Neuronal stem cell (in vitro differentiated cells): ENCODE results near the gene ANKS1A.

Source experiments
- DNase-seq: peaks from one replicate; pipeline ENCODE4 v3.0.0-alpha.2; 2013; ENCODE audit warnings: low spot score
- H2AFZ ChIP-seq: one replicate; pipeline ENCODE4 v1.6.1; 2013; ENCODE audit warnings: mild to moderate bottlenecking, low read length, inconsistent platforms
- H2AK5ac ChIP-seq: 2 replicates; pipeline ENCODE4 v1.6.1; 2013; ENCODE audit warnings: low read depth, mild to moderate bottlenecking, inconsistent platforms, low read length, moderate library complexity, mixed read lengths
- H2BK120ac ChIP-seq: 2 replicates; pipeline ENCODE4 v1.6.1; 2013; ENCODE audit warnings: low read depth, mild to moderate bottlenecking, inconsistent platforms, low read length, moderate library complexity, mixed read lengths
- H2BK12ac ChIP-seq: one replicate; pipeline ENCODE4 v1.6.1; 2013; ENCODE audit warnings: low read length, inconsistent platforms
- H2BK15ac ChIP-seq: 2 replicates; pipeline ENCODE4 v1.6.1; 2013; ENCODE audit warnings: mild to moderate bottlenecking, low read length, inconsistent platforms, mixed read lengths
- H2BK5ac ChIP-seq: one replicate; pipeline ENCODE4 v1.6.1; 2013; ENCODE audit warnings: inconsistent platforms, mild to moderate bottlenecking, low read length, moderate library complexity
- H3K14ac ChIP-seq: one replicate; pipeline ENCODE4 v1.6.1; 2013; ENCODE audit warnings: low read length, inconsistent platforms
- H3K18ac ChIP-seq: 2 replicates; pipeline ENCODE4 v1.6.1; 2013; ENCODE audit warnings: low read length, inconsistent platforms
- H3K23ac ChIP-seq: 2 replicates; pipeline ENCODE4 v1.6.1; 2013; ENCODE audit warnings: low read depth, mild to moderate bottlenecking, mixed read lengths, low read length, inconsistent platforms; ENCODE audit not compliant: poor library complexity
- H3K27ac ChIP-seq: replicated peaks from 3 replicates; pipeline ENCODE4 v1.5.1; 2013; ENCODE audit warnings: low read length, inconsistent platforms
- H3K27me3 ChIP-seq, 3 experiments: 2 replicates each; pipeline ENCODE4 v1.6.1; 2013; ENCODE audit warnings: low read length in 3 of 3, mild to moderate bottlenecking in 2 of 3, inconsistent platforms in 1 of 3, low read depth in 1 of 3, mixed read lengths in 1 of 3, moderate library complexity in 1 of 3; ENCODE audit not compliant: control insufficient read depth in 3 of 3, insufficient read depth in 3 of 3
- H3K36me3 ChIP-seq, 2 donors: replicated peaks in 1 of 2; 2 replicates each; pipeline ENCODE4 v1.6.1; 2013; ENCODE audit warnings: low read length in 2 of 2; ENCODE audit not compliant: control insufficient read depth in 2 of 2, insufficient read depth in 2 of 2
- H3K4ac ChIP-seq: 2 replicates; pipeline ENCODE4 v1.6.1; 2013; ENCODE audit warnings: inconsistent platforms, mild to moderate bottlenecking, low read length, moderate library complexity
- H3K4me1 ChIP-seq, 2 donors: 1 replicate in 1 of 2; 2 replicates in 1 of 2; pipeline ENCODE4 v1.6.1; 2013; ENCODE audit warnings: low read length in 2 of 2, low read depth in 1 of 2; ENCODE audit not compliant: control insufficient read depth in 2 of 2, insufficient read depth in 1 of 2
- H3K4me2 ChIP-seq: one replicate; pipeline ENCODE4 v1.6.1; 2013; ENCODE audit warnings: mild to moderate bottlenecking, low read length, inconsistent platforms; ENCODE audit not compliant: insufficient read depth, poor library complexity, severe bottlenecking
- H3K4me3 ChIP-seq, 2 donors: 2 replicates each; pipeline ENCODE4 v1.5.1; 2013; ENCODE audit warnings: low read length in 2 of 2, mild to moderate bottlenecking in 2 of 2, inconsistent platforms in 1 of 2, moderate library complexity in 1 of 2
- H3K79me1 ChIP-seq: one replicate; pipeline ENCODE4 v1.6.1; 2013; ENCODE audit warnings: low read depth, mild to moderate bottlenecking, inconsistent platforms, low read length, moderate library complexity
- H3K9ac ChIP-seq: one replicate; pipeline ENCODE4 v1.6.1; 2013; ENCODE audit warnings: mild to moderate bottlenecking, low read depth, low read length, inconsistent platforms; ENCODE audit not compliant: poor library complexity
- H3K9me3 ChIP-seq, 2 donors: replicated peaks in 1 of 2; 2 replicates each; pipeline versions ENCODE3 to v1.6.1; 2013; ENCODE audit warnings: low read length in 2 of 2, mild to moderate bottlenecking in 2 of 2, inconsistent platforms in 1 of 2, low read depth in 1 of 2, mixed read lengths in 1 of 2, moderate library complexity in 1 of 2; ENCODE audit not compliant: control insufficient read depth in 2 of 2, insufficient read depth in 1 of 2
- H4K8ac ChIP-seq: one replicate; pipeline ENCODE4 v1.6.1; 2013; ENCODE audit warnings: low read depth, mild to moderate bottlenecking, inconsistent platforms, low read length, moderate library complexity
- H4K91ac ChIP-seq: one replicate; pipeline ENCODE4 v1.6.1; 2013; ENCODE audit warnings: low read length, low read depth, mild to moderate bottlenecking, inconsistent platforms; ENCODE audit not compliant: poor library complexity
- WGBS, 2 donors: extraction: QIAGEN DNeasy Blood & Tissue Kit; methylation state at CpG; one replicate each; pipeline ENCODE4 v1.1.7; 2013; ENCODE audit warnings: missing lambda C conversion rate in 2 of 2, mixed read lengths in 1 of 2; ENCODE audit not compliant: insufficient read length in 2 of 2, insufficient replicate concordance in 1 of 2; ENCODE audit errors: extremely low coverage in 2 of 2; 5-methylcytosine and 5-hydroxymethylcytosine counted together

ANKS1A gene

DNA sequence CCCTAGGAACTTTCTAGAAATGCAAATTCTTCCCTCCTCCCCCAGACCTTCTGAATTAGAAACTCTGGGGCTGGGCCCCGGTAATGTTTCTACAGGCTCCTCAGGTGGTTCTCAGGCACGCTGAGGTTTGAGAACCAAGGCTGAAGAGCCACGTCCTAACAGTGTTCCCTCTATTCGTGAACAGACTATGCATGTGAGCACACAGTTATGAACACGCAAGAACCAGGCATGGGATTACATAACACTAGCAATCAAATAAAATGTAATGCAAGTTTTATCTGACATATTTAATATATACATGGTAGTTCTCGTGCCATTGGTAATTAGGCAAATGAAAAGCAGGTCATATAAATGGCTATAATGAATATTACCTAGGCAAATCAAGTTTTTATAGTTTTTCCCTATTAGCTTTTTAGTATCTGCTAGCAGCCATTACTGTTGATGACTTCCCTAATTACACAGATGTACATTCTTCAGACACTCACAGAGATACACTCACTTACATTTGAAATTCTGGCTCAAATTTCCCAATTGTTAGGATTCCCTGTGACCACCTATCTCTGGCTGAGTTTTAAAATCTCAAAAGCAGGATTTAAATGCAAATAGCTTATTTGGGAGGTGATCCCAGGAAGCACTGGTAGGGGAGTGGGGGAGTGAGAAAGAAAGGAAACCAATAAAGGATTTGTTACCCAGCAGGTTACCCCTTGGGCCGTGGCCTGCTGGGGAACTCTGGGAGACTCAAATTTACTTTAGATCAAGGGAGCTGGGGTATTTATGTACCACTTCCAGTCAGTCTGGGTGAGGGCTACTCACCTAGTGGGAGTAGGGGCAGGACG, 148.0 kb downstream of the ANKS1A start:
- no peak overlapping the region for H4K91ac ChIP-seq
- H2BK15ac ChIP-seq, result no peak overlapping the region
- no peak overlapping the region for H4K8ac ChIP-seq
- no peak overlapping the region for H3K23ac ChIP-seq
- peaks cover 0 to 3% of the 10 kb centered on the region in 2 donors for H3K9me3 ChIP-seq
- H3K4ac ChIP-seq, result no peak overlapping the region
- no peak overlapping the region for H3K14ac ChIP-seq
- no peak overlapping the region for H3K4me2 ChIP-seq
- WGBS, 2 donors, result no CpG with 5 or more reads among the region's 8 CpGs
- H2BK120ac ChIP-seq, result no peak overlapping the region
- no peak overlapping the region for H2AK5ac ChIP-seq
- H3K27me3 ChIP-seq, result no peaks in the 10 kb centered on the region
- H2BK5ac ChIP-seq, result no peak overlapping the region
- H3K18ac ChIP-seq, result no peak overlapping the region
- no peak for DNase-seq
- no peak overlapping the region for H3K27ac ChIP-seq
- no peak overlapping the region for H3K9ac ChIP-seq
- H2BK12ac ChIP-seq, result no peak overlapping the region
- H3K36me3 ChIP-seq, result peaks cover 0 to 4% of the 10 kb centered on the region in 2 donors
- no peaks in the 10 kb centered on the region for H3K79me1 ChIP-seq
- H3K4me1 ChIP-seq, result peaks cover 0 to 15% of the 10 kb centered on the region in 2 donors
- H2AFZ ChIP-seq, result no peak overlapping the region
- H3K4me3 ChIP-seq, result no peak overlapping the region

DNA sequence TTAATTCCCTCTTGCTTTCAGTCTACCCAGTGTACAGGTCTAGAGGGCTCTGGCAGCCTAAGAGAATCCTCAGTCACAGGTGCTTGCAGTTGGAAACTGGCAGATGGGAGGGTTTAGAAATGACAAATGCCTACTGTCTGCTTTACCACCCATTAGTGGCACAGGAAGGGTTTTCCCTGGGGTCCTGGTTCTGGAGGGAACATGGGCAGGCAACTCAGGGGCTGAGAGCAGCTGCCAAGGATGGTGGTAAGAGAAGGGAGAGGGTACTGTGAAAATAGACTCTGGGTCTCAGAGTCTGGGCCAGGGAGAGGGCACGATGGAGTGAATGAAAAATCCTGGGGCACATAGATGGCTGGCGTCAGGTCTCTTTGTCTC, 148.6 kb downstream of the ANKS1A start:
- peaks cover 3 to 15% of the 10 kb centered on the region in 2 donors for H3K4me1 ChIP-seq
- no peak overlapping the region for H2BK12ac ChIP-seq
- no peak overlapping the region for H4K91ac ChIP-seq
- peaks cover 0 to 3% of the 10 kb centered on the region in 2 donors for H3K9me3 ChIP-seq
- DNase-seq, result no peak
- no peak overlapping the region for H3K27ac ChIP-seq
- H3K9ac ChIP-seq, result no peak overlapping the region
- no peak overlapping the region for H2BK5ac ChIP-seq
- no CpG with 5 or more reads among the region's 2 CpGs for WGBS, 2 donors
- no peak overlapping the region for H2BK15ac ChIP-seq
- no peak overlapping the region for H3K4ac ChIP-seq
- no peak overlapping the region for H3K4me3 ChIP-seq
- no peak overlapping the region for H2AK5ac ChIP-seq
- H3K79me1 ChIP-seq, result no peaks in the 10 kb centered on the region
- H3K36me3 ChIP-seq, result peaks cover 0 to 4% of the 10 kb centered on the region in 2 donors
- no peak overlapping the region for H2AFZ ChIP-seq
- H2BK120ac ChIP-seq, result no peak overlapping the region
- H3K14ac ChIP-seq, result no peak overlapping the region
- H3K4me2 ChIP-seq, result no peak overlapping the region
- no peak overlapping the region for H3K23ac ChIP-seq
- H3K27me3 ChIP-seq, result no peaks in the 10 kb centered on the region
- no peak overlapping the region for H4K8ac ChIP-seq
- H3K18ac ChIP-seq, result no peak overlapping the region

DNA sequence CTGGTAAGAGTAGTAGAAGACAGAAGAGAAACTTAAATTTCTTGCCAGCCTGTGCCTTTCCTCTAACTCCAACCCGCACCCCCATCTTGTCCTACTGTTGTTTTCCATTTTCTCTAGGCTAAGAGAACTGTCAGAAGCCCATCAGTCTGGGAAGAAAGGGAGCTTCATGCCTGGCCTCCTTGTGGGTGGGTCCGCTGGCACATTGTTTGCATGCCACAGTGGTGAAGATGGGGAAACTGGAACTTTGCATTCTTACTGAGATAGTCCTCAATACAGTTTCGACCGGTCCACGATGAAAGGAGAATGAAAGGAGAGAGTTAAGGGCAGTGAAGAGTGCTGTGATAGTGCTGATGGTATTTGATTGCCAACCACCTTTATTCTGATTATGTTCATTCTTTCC, 149.0 kb downstream of the ANKS1A start:
- Histone ChIP-seq H2AFZ (no peak overlapping the region), H2BK15ac (no peak overlapping the region), H3K4me2 (no peak overlapping the region), H3K14ac (no peak overlapping the region), H3K9ac (no peak overlapping the region), H2BK12ac (no peak overlapping the region), H3K9me3 (peaks cover 0 to 3% of the 10 kb centered on the region in 2 donors), H3K4me1 (peaks cover 6 to 15% of the 10 kb centered on the region in 2 donors), H3K23ac (no peak overlapping the region), H3K79me1 (no peaks in the 10 kb centered on the region), H2BK5ac (no peak overlapping the region), H3K36me3 (peaks cover 0 to 4% of the 10 kb centered on the region in 2 donors), H3K4ac (no peak overlapping the region), H3K4me3 (no peak overlapping the region), H3K18ac (no peak overlapping the region), H3K27me3 (no peaks in the 10 kb centered on the region), H2BK120ac (no peak overlapping the region), H4K8ac (no peak overlapping the region), H2AK5ac (no peak overlapping the region), H3K27ac (no peak overlapping the region), H4K91ac (no peak overlapping the region)
- no CpG with 5 or more reads among the region's 5 CpGs for WGBS, 2 donors
- no peak for DNase-seq

DNA sequence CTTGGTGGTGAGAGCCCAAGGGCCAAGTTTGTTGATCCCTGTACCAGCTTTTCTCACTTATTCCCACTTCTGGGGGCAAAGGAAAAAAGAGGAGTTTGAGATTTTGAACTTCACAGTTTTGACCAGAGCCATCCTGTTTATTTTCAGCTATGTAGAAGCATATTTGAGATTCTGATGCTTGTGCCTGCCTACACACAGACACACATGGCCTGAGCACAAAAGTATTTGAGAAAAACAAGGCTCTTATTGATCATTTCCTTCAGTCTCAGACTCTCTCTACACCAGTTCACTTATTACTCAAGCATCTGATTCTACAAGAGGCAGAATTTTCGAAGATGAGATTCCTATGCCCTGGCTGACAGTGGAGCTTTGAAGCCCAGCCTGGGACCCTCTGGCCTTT, 151.3 kb downstream of the ANKS1A start:
- Histone ChIP-seq H2AFZ (no peak overlapping the region), H3K27me3 (no peaks in the 10 kb centered on the region), H3K18ac (no peak overlapping the region), H4K8ac (no peak overlapping the region), H3K36me3 (no peaks in the 10 kb centered on the region), H2BK5ac (no peak overlapping the region), H4K91ac (no peak overlapping the region), H3K79me1 (no peaks in the 10 kb centered on the region), H2BK12ac (no peak overlapping the region), H3K4me1 (peaks cover 27 to 29% of the 10 kb centered on the region in 2 donors), H3K4me3 (no peak overlapping the region), H3K14ac (no peak overlapping the region), H3K23ac (no peak overlapping the region), H2BK15ac (no peak overlapping the region), H3K27ac (no peak overlapping the region), H2AK5ac (no peak overlapping the region), H3K9me3 (peaks cover 0 to 3% of the 10 kb centered on the region in 2 donors), H3K4me2 (no peak overlapping the region), H3K9ac (no peak overlapping the region), H2BK120ac (no peak overlapping the region), H3K4ac (no peak overlapping the region)
- no peak for DNase-seq
- no CpG with 5 or more reads among the region's 1 CpG for WGBS, 2 donors
